Prostate gland (tissue), 2 donors: Measurements from ENCODE around the gene ZSCAN21.

Experiments used
- POLR2A ChIP-seq: fragments of 450-650 bp; IDR thresholded peaks from one replicate; pipeline ENCODE4 v1.6.1; 2016; ENCODE audit warnings: antibody characterized with exemption, mild to moderate bottlenecking
- POLR2AphosphoS5 ChIP-seq: sonication (generic); formaldehyde crosslinking; IDR thresholded peaks from one replicate; pipeline ENCODE4 v1.6.1; 2017; ENCODE audit warnings: antibody characterized with exemption
- TF ChIP-seq, protein P1 (sequence below), 4 experiments: fragments of 200-600 bp in 2 of 4; fragments of 450-650 bp in 2 of 4; sonication (generic) in 2 of 4; IDR thresholded peaks; 1 replicate in 3 of 4; 2 replicates in 1 of 4; pipeline ENCODE4 v1.5.1; 2016 to 2019; ENCODE audit warnings: antibody characterized with exemption in 4 of 4, mild to moderate bottlenecking in 2 of 4, moderate library complexity in 2 of 4

DNA sequence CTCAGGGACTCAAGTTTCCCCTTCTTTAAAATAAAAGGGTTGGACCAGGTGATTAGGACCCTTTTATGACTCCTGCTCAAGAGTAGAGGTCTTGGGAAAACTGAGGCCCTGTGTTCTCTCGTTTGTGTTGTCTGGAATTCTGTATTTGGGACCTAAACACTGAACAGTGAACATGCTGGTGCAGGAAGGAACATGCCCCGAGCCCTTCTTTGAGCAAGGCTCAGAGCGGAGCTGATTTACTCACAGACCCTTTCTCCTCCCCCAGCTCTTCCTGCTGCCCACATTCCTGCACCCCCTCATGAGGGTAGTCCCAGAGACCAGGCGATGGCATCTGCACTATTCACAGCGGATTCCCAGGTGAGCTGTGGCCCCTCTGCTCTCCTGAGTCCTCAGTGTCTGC is 20.0 kb upstream of the ZSCAN21 start:
- TF ChIP-seq POLR2A (no peak), POLR2AphosphoS5 (no peak)
- TF ChIP-seq, protein P1, sequence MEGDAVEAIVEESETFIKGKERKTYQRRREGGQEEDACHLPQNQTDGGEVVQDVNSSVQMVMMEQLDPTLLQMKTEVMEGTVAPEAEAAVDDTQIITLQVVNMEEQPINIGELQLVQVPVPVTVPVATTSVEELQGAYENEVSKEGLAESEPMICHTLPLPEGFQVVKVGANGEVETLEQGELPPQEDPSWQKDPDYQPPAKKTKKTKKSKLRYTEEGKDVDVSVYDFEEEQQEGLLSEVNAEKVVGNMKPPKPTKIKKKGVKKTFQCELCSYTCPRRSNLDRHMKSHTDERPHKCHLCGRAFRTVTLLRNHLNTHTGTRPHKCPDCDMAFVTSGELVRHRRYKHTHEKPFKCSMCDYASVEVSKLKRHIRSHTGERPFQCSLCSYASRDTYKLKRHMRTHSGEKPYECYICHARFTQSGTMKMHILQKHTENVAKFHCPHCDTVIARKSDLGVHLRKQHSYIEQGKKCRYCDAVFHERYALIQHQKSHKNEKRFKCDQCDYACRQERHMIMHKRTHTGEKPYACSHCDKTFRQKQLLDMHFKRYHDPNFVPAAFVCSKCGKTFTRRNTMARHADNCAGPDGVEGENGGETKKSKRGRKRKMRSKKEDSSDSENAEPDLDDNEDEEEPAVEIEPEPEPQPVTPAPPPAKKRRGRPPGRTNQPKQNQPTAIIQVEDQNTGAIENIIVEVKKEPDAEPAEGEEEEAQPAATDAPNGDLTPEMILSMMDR (IDR thresholded peaks at IDR 0.05) = no peak
